ENCODE measurements around the gene TM4SF18.

The TM4SF18 gene

GRCh38 chr3:149325581-149325980 lies 7.9 kb downstream of the TM4SF18 start:
- DNase-seq, result no peak

GRCh38 chr3:149324332-149324731 lies 9.1 kb downstream of the TM4SF18 start:
- DNase-seq, result no peak

- no peak for DNase-seq
Observed at GRCh38 chr3:149321640-149322039, 11.8 kb downstream of the TM4SF18 start.

- no peak for DNase-seq
Observed at GRCh38 chr3:149321136-149321535, 12.3 kb downstream of the TM4SF18 start.

GRCh38 chr3:149319750-149320149 lies 13.7 kb downstream of the TM4SF18 start:
- no peak for DNase-seq

- no peak for DNase-seq
Observed at GRCh38 chr3:149317072-149317471, 16.4 kb downstream of the TM4SF18 start.

- DNase-seq, result no peak
Observed at GRCh38 chr3:149316437-149316836, 17.0 kb downstream of the TM4SF18 start.

GRCh38 chr3:149315694-149316093 lies 17.7 kb downstream of the TM4SF18 start:
- DNase-seq, result no peak

GRCh38 chr3:149314807-149315578 lies 18.4 kb downstream of the TM4SF18 start:
- no peak for DNase-seq

GRCh38 chr3:149313542-149313941 lies 19.9 kb downstream of the TM4SF18 start:
- DNase-seq, result no peak

- no peak for DNase-seq
Observed at GRCh38 chr3:149310796-149311534, 22.5 kb downstream of the TM4SF18 start.

- no peak for DNase-seq
Observed at GRCh38 chr3:149307435-149307783, 26.0 kb downstream of the TM4SF18 start.

- DNase-seq, result no peak
Observed at GRCh38 chr3:149306751-149307434, 26.5 kb downstream of the TM4SF18 start.

GRCh38 chr3:149305376-149305775 lies 28.1 kb downstream of the TM4SF18 start:
- no peak for DNase-seq

GRCh38 chr3:149299938-149300801 lies 33.3 kb downstream of the TM4SF18 start:
- no peak for DNase-seq

GRCh38 chr3:149296972-149297371 lies 36.5 kb downstream of the TM4SF18 start:
- no peak for DNase-seq

GRCh38 chr3:149292666-149293065 lies 40.8 kb downstream of the TM4SF18 start:
- DNase-seq, result no peak

GRCh38 chr3:149291178-149291577 lies 42.3 kb downstream of the TM4SF18 start:
- peak in 1 of 2 experiments; percentile 36 for DNase-seq

- DNase-seq, result no peak
Observed at GRCh38 chr3:149288655-149289054, 44.8 kb downstream of the TM4SF18 start.

GRCh38 chr3:149284034-149284433 lies 49.4 kb downstream of the TM4SF18 start:
- no peak for DNase-seq

- DNase-seq, result no peak
Observed at GRCh38 chr3:149283401-149283800, 50.0 kb downstream of the TM4SF18 start.

- DNase-seq, result no peak
Observed at GRCh38 chr3:149282836-149283235, 50.6 kb downstream of the TM4SF18 start.

GRCh38 chr3:149282322-149282721 lies 51.1 kb downstream of the TM4SF18 start:
- no peak for DNase-seq
